ENCODE results near the gene TRIM71. TPM values are rescaled to one million over a fixed set of nuclear protein-coding genes. Genes with fewer than 3 reads are reported as not detected.

The TRIM71 gene
- total RNA-seq, 1 donor from 2014 or later: not detected

DNA sequence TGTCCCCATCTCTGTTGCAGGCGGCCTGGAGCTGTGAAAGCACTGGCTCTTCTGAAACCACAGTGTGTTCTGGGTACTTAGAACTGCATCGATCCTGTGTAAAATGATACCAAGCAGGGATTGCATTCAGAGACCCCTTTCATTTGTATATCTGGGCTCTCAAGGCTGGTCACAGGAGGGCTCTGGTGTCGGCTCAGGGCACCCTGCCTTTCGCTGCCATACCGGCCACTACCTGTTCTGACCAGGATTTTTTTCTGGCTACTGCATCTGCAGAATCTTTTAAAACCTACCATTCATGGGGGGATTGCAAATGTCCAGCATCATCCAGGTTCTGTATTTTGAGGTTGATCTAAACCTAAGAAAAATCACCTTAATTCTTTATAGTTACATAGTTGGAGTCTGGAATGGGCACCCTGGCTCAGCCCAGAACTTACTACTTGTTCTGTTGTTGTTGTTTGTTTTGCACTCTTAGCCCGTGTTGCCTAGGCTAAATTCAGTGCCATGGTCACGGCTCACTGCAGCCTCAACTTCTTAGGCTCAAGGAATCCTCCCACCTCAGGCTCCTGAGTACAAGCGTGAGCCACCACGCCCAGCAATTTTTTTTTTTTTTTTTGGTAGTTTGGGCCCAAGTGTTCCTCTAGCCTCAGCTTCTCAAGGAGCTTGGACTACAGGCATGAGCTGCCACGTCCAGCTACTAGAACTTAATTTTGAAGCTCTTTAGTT, 52.7 kb downstream of the TRIM71 start:
- Mint-ChIP-seq H3K9me3 (no peaks in the 10 kb centered on the region), H3K4me3 (no peak overlapping the region), H3K4me1 (no peaks in the 10 kb centered on the region), H3K36me3 (ENCODE audit: low read depth) (no peaks in the 10 kb centered on the region), H3K27me3 (peaks cover 5% of the 10 kb centered on the region), H3K27ac (no peak overlapping the region)
- POLR2A ChIA-PET: no interaction called here
- ATAC-seq (ENCODE audit: low read depth) (no peak), DNase-seq (no peak)
- CTCF ChIA-PET: no interaction called here
- intact Hi-C loops (cut with micrococcal nuclease): no loop called here
- TF ChIP-seq, protein P1, sequence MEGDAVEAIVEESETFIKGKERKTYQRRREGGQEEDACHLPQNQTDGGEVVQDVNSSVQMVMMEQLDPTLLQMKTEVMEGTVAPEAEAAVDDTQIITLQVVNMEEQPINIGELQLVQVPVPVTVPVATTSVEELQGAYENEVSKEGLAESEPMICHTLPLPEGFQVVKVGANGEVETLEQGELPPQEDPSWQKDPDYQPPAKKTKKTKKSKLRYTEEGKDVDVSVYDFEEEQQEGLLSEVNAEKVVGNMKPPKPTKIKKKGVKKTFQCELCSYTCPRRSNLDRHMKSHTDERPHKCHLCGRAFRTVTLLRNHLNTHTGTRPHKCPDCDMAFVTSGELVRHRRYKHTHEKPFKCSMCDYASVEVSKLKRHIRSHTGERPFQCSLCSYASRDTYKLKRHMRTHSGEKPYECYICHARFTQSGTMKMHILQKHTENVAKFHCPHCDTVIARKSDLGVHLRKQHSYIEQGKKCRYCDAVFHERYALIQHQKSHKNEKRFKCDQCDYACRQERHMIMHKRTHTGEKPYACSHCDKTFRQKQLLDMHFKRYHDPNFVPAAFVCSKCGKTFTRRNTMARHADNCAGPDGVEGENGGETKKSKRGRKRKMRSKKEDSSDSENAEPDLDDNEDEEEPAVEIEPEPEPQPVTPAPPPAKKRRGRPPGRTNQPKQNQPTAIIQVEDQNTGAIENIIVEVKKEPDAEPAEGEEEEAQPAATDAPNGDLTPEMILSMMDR (IDR thresholded peaks at IDR 0.05): no peak

DNA sequence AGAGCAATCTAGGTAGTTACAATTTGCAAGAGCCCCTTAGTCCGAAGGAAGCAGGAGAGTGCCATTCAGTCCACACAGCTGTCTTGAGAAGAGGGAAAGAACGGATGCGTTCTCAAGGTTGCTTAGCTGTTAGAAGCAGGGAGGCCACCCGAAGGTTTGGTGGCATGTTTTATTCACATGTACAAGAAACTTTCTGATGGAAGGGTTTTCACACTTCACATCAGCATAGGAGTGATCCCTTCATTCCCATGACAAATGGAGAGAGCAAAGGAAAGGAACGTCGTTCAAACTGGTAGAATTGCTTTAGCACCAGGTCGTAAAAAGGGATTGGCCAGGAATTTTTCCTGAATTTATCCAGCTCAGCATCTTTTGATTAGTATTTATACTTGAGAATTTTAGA, 53.5 kb downstream of the TRIM71 start:
- Mint-ChIP-seq H3K36me3 (ENCODE audit: low read depth) (no peaks in the 10 kb centered on the region), H3K4me3 (no peak overlapping the region), H3K27me3 (peaks cover 5% of the 10 kb centered on the region), H3K9me3 (no peaks in the 10 kb centered on the region), H3K27ac (no peak overlapping the region), H3K4me1 (no peaks in the 10 kb centered on the region)
- no peak for ATAC-seq (ENCODE audit: low read depth)
- TF ChIP-seq, protein P1 (IDR thresholded peaks at IDR 0.05): no peak
- ChIA-PET POLR2A (no interaction called here), CTCF (no interaction called here)
- intact Hi-C loops (cut with micrococcal nuclease): no loop called here
- DNase-seq: no peak

DNA sequence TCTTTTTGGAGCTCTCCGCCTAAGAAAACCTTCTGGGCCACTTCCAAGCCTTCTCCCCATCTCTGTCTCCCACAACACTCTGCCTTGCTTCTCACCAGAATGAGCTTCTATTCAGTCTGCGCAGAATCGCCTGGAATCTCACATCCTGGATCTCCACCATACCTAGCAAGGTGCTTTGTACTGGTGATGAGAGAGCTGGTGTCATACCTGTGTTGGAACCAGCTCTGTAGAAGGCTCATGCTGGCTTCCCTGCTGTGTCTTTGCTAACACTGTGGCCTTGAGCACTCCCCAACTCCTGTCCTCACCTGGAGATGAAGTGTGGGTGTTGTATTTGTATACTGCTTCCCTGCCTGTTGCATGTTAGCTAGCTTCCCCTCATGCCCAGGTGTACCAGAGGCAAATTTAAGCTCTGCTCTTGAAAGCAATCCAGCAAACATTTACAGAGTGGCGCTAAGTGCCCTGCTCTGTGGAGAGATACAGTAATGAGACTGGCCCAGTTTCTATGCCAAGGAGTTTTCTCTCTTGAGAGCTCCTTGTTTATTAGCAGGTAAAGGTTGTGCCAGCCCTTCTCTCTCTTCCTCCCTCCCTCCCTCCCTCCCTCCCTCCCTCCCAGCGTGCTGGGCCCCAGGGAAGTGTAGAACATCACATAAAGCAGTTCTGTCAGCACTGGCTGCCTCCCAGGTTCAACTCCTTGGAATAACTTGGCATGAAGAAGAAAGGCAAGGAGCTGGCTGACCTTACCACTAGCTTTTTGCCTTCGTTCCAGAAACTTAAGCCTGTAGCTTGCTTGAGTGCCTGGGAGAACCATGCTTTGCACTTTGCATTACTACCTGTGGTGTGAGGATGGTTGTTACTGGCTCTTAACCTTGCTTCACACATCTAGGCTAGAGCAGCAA, 54.9 kb downstream of the TRIM71 start:
- Mint-ChIP-seq H3K27ac (no peak overlapping the region), H3K36me3 (ENCODE audit: low read depth) (no peaks in the 10 kb centered on the region), H3K9me3 (no peaks in the 10 kb centered on the region), H3K4me3 (no peak overlapping the region), H3K27me3 (peaks cover 8% of the 10 kb centered on the region), H3K4me1 (no peaks in the 10 kb centered on the region)
- POLR2A ChIA-PET: no interaction called here
- ATAC-seq (ENCODE audit: low read depth): no peak
- no peak for DNase-seq
- intact Hi-C loops (cut with micrococcal nuclease): no loop called here
- CTCF ChIA-PET: no interaction called here
- TF ChIP-seq, protein P1 (IDR thresholded peaks at IDR 0.05): no peak

DNA sequence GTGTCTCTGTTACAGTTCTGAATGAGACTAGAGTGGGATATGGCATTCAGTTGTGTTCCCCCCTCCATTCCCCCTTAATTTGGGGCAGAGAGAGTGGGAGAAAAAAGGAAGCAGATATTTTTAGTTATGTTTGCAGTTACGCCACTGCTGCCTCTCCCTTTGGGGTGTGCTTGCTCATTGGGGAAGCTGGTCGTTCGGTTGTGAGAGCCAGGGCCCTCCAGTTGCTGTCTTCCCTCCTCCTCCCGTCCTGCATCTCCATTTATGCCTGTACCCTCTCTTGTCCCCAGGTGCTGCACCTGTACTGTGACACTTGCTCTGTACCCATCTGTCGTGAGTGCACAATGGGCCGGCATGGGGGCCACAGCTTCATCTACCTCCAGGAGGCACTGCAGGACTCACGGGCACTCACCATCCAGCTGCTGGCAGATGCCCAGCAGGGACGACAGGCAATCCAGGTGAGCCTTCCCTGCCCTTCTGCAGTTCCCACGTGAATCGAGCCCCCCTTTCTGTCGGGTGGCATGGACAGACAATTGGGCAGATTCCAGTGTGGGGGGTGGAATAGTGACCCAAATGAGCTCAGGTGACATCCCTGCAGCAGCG, 55.8 kb downstream of the TRIM71 start:
- POLR2A ChIA-PET: no interaction called here
- no peaks in the 10 kb centered on the region for H3K36me3 Mint-ChIP-seq (ENCODE audit: low read depth)
- peaks cover 8% of the 10 kb centered on the region for H3K27me3 Mint-ChIP-seq
- TF ChIP-seq, protein P1 (IDR thresholded peaks at IDR 0.05): no peak
- intact Hi-C loops (cut with micrococcal nuclease): no loop called here
- ATAC-seq (ENCODE audit: low read depth) (no peak), DNase-seq (no peak)
- CTCF ChIA-PET: no interaction called here
- H3K27ac Mint-ChIP-seq: no peak overlapping the region
- no peaks in the 10 kb centered on the region for H3K9me3 Mint-ChIP-seq
- no peak overlapping the region for H3K4me3 Mint-ChIP-seq
- no peaks in the 10 kb centered on the region for H3K4me1 Mint-ChIP-seq

DNA sequence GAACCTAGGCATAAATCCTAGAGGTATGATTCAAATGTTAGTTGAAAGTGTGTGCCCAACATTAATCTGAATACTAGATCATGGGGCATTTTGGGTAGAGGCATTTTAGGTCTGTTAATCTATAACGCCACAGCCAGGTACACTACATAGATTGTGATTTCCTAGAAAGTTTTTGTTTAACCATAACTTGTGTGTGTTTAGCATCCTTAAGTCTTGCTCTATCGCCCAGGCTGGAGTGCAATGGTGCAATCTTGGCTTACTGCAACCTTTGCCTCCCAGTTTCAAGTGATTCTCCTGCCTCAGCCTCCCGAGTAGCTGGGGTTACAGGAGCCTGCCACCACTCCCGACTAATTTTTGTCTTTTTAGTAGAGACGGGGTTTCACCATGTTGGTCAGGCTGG, 59.1 kb downstream of the TRIM71 start:
- H3K4me3 Mint-ChIP-seq: no peak overlapping the region
- H3K36me3 Mint-ChIP-seq (ENCODE audit: low read depth): no peaks in the 10 kb centered on the region
- H3K27me3 Mint-ChIP-seq: peaks cover 8% of the 10 kb centered on the region
- intact Hi-C loops (cut with micrococcal nuclease): no loop called here
- ChIA-PET POLR2A (no interaction called here), CTCF (no interaction called here)
- no peak overlapping the region for H3K27ac Mint-ChIP-seq
- no peaks in the 10 kb centered on the region for H3K4me1 Mint-ChIP-seq
- ATAC-seq (ENCODE audit: low read depth) (no peak), DNase-seq (no peak)
- H3K9me3 Mint-ChIP-seq: no peaks in the 10 kb centered on the region
- TF ChIP-seq, protein P1 (IDR thresholded peaks at IDR 0.05): no peak
